Peyer's patch (tissue), 4 donors: ENCODE results near the gene SETD6. TPM values are rescaled to one million over a fixed set of nuclear protein-coding genes. Genes with fewer than 3 reads are reported as not detected.
A peak's percentile ranks its signal among the peaks of the same experiment; 100 is the strongest.

Experiments
- DNase-seq, 3 donors: peaks; one replicate each; pipeline ENCODE4 v3.0.0-alpha.2; 2017 to 2019
- H3K27ac ChIP-seq, 4 donors: fragments of 200-600 bp; sonication (generic); one replicate each; pipeline ENCODE4 v1.5.1; 2016 to 2019
- H3K27me3 ChIP-seq, 2 donors: fragments of 200-600 bp; sonication (generic); one replicate each; pipeline ENCODE4 v1.5.1; 2019
- H3K36me3 ChIP-seq, 3 donors: fragments of 200-600 bp; sonication (generic); one replicate each; pipeline ENCODE4 v1.5.1; 2016 to 2019
- H3K4me1 ChIP-seq, 4 donors: fragments of 200-600 bp; sonication (generic); one replicate each; pipeline ENCODE4 v1.5.1; 2016 to 2019
- H3K4me3 ChIP-seq, 4 donors: fragments of 200-600 bp; sonication (generic); 1 replicate in 3 of 4; 2 replicates in 1 of 4; pipeline ENCODE4 v1.5.1; 2016 to 2019; ENCODE audit warnings: mild to moderate bottlenecking in 1 of 4
- H3K9me3 ChIP-seq, 4 donors: fragments of 200-600 bp; sonication (generic); one replicate each; pipeline ENCODE4 v1.5.1; 2016 to 2019; ENCODE audit warnings: mild to moderate bottlenecking in 1 of 4
- POLR2A ChIP-seq, 2 donors: fragments of 450-650 bp; IDR thresholded peaks; one replicate each; pipeline ENCODE4 v1.5.1; 2017; ENCODE audit warnings: antibody characterized with exemption in 2 of 2, mild to moderate bottlenecking in 2 of 2, moderate library complexity in 2 of 2
- total RNA-seq, 4 donors: library from RNA; depleted of rRNA; stranded (reverse); fragments of >200 nt; gene quantifications; one replicate each; pipeline ENCODE4 v1.1.0, GENCODE V29; 2016
- TF ChIP-seq, protein P1 (sequence below), 6 experiments: fragments of 450-650 bp in 4 of 6; fragments of 200-600 bp in 2 of 6; sonication (generic) in 1 of 6; IDR thresholded peaks; one replicate each; pipeline ENCODE4 v1.5.1; 2017 to 2019; ENCODE audit warnings: antibody characterized with exemption in 6 of 6, mild to moderate bottlenecking in 3 of 6, moderate library complexity in 1 of 6

The SETD6 gene
- total RNA-seq, 4 donors from 2014 or later, result 27.3 to 60.5 (median 34.4) TPM

DNA sequence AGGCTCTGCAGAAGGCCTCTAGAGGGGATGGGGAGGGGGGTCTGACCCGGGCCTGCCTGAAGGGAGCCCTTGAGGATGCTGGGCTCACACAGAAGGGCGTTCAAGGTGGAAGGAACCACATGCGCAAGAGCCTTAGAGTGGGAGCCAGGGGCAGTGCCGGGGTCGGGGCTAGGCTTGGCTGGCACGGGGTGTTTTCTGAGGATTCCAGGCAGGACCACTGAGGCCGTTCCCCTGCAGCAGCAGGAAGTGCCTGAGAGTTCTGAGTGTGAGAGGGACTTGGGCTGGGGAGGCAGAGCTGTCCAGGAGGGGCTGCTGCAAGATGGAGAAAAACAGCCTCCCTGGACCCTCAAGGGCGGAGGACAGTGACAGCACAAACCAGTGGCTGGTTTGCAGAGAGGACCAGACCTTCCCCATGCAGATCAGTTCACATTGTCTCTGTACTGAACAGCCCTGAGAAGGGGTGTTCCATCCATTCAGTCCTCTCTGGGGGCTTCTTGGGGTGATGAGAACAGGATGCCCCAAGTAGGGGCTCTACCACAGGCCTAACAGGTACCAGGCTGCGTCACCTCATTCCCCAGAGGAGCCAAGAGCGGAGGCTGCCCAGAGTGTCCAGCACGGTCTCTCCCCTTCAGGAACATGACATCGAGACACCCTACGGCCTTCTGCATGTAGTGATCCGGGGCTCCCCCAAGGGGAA, 12.0 kb upstream of the SETD6 start:
- Histone ChIP-seq H3K27ac (no peak overlapping the region), H3K4me3 (no peak overlapping the region), H3K9me3 (no peaks in the 10 kb centered on the region), H3K27me3 (peaks cover 0 to 9% of the 10 kb centered on the region in 2 donors), H3K4me1 (peaks cover 0 to 20% (median 12%) of the 10 kb centered on the region in 4 donors), H3K36me3 (no peaks in the 10 kb centered on the region)
- TF ChIP-seq, protein P1, sequence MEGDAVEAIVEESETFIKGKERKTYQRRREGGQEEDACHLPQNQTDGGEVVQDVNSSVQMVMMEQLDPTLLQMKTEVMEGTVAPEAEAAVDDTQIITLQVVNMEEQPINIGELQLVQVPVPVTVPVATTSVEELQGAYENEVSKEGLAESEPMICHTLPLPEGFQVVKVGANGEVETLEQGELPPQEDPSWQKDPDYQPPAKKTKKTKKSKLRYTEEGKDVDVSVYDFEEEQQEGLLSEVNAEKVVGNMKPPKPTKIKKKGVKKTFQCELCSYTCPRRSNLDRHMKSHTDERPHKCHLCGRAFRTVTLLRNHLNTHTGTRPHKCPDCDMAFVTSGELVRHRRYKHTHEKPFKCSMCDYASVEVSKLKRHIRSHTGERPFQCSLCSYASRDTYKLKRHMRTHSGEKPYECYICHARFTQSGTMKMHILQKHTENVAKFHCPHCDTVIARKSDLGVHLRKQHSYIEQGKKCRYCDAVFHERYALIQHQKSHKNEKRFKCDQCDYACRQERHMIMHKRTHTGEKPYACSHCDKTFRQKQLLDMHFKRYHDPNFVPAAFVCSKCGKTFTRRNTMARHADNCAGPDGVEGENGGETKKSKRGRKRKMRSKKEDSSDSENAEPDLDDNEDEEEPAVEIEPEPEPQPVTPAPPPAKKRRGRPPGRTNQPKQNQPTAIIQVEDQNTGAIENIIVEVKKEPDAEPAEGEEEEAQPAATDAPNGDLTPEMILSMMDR (IDR thresholded peaks at IDR 0.05), result no peak
- TF ChIP-seq POLR2A (IDR thresholded peaks at IDR 0.05), result no peak
- DNase-seq, result peak in 1 of 3 donors; percentile 28

DNA sequence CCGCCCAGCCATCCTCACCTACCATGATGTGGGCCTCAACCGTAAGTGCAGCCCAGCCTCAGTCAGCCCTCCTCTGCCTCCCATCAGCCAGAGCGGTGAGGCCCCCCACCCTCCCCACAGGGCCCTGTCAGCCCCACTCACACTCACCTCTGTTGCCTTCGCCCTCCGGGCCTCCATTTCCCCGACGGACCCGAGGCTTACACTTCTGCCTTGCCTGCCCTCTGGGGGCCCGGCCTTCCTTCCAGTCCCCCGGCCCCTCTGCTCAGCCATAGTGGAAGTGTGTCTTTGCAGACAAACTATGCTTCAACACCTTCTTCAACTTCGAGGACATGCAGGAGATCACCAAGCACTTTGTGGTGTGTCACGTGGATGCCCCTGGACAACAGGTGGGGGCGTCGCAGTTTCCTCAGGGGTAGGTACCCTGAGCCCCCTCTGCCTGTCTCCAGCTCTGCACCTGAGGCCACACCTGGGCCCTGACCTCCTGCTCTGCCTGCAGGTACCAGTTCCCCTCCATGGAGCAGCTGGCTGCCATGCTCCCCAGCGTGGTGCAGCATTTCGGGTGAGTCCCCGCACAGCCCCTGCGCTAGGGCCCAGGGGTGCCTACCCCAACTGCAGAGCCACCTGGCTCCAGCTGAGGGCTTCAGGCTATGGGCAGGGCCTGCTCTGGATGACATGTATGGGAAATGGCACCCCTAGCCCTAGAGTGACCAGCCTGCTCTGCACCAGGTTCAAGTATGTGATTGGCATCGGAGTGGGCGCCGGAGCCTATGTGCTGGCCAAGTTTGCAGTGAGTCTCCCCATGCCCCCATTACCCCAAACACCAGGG, 11.2 kb upstream of the SETD6 start:
- TF ChIP-seq, protein P1 (IDR thresholded peaks at IDR 0.05), result no peak
- no peak for TF ChIP-seq POLR2A (IDR thresholded peaks at IDR 0.05)
- Histone ChIP-seq H3K36me3 (no peaks in the 10 kb centered on the region), H3K27ac (no peak overlapping the region), H3K27me3 (peaks cover 0 to 9% of the 10 kb centered on the region in 2 donors), H3K4me1 (peaks cover 0 to 20% (median 12%) of the 10 kb centered on the region in 4 donors), H3K9me3 (no peaks in the 10 kb centered on the region), H3K4me3 (no peak overlapping the region)
- peak in 1 of 3 donors; percentile 40 for DNase-seq

DNA sequence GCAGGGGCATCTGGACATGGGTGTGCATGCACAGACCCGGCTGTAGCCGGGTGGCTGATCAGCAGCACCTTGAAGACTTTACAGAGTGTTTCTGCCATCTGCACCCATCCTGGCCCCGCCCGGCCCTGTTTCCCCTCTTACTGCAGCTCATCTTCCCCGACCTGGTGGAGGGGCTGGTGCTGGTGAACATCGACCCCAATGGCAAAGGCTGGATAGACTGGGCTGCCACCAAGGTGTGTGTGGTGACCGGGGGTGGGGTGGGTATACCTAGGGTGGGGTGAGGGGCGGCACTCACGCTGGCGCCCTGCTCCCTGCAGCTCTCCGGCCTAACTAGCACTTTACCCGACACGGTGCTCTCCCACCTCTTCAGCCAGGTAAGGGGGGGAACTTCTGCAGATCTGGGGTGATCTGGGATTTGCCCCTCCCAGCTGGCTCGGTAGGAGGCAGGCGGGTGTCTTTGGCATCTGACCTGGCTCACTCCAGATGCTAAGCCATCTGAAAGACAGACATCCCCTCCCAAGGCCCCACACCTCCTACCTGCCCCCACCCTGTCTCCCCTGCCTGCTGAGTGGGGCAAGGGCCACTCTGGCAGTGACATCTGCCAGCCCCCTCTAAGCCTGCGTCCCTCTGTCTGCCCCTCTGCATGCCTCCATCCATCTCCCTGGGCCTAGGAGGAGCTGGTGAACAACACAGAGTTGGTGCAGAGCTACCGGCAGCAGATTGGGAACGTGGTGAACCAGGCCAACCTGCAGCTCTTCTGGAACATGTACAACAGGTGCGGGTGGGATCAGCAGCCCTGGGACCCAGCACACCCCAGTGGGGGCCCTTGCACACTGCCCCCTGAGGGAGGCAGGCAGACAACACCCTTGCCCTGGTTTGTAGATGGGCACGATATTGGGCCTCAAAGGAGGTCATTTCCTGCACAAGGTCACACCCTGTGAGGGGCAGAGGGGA, 8.8 kb upstream of the SETD6 start:
- no peak for TF ChIP-seq POLR2A (IDR thresholded peaks at IDR 0.05)
- TF ChIP-seq, protein P1 (IDR thresholded peaks at IDR 0.05), result no peak
- H3K27ac ChIP-seq, result no peak overlapping the region
- DNase-seq, result peak in 1 of 3 donors; percentile 41

DNA sequence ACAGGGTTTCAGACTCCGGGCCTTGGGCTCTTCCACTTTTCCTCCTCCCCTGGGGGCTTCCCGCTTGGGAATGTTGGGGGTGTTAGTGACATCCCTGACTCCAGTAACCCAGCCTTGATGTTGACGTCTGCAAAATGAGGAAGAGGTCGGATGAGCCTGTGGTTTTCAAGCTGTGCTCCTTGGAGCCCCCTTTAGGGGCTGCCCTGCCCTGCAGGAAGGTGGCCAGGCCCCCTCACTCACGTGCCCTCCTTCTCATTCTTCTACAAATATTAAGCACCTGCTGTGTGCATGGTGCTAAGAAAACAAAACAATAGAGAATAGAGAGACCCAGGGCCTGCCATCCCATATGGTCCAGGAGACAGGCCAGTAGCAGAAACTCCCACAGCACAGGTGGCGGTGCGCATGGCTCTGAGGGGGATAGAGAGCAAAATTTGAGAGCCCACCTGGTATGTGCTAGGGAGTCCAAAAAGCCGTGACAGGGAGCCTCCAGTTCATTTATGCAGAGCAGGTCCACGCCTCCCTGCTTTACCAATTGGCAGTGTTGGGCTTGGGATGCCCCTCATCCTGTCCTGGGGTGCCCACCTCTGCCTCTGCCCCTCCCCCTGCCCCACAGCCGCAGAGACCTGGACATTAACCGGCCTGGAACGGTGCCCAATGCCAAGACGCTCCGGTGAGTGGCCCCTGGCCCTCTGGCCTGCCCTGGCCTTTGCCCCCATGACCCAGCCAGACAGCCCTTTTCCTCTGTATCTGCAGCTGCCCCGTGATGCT, 7.9 kb upstream of the SETD6 start:
- no peaks in the 10 kb centered on the region for H3K4me1 ChIP-seq
- no peak overlapping the region for H3K4me3 ChIP-seq
- no peak for TF ChIP-seq POLR2A (IDR thresholded peaks at IDR 0.05)
- TF ChIP-seq, protein P1 (IDR thresholded peaks at IDR 0.05), result no peak
- no peak overlapping the region for H3K27ac ChIP-seq
- H3K27me3 ChIP-seq, result peaks cover 0 to 3% of the 10 kb centered on the region in 2 donors
- H3K9me3 ChIP-seq, result no peaks in the 10 kb centered on the region
- DNase-seq, result peak in 1 of 3 donors; percentile 40
- H3K36me3 ChIP-seq, result no peaks in the 10 kb centered on the region

More for the DNA sequence above, 8.8 kb upstream of the SETD6 start:
- Histone ChIP-seq H3K4me1 (peaks cover 0 to 4% (median under 1%) of the 10 kb centered on the region in 4 donors), H3K27me3 (peaks cover 0 to 3% of the 10 kb centered on the region in 2 donors), H3K9me3 (no peaks in the 10 kb centered on the region), H3K4me3 (no peak overlapping the region), H3K36me3 (no peaks in the 10 kb centered on the region)
